ENCODE measurements around the gene FIBCD1. TPM values are rescaled to one million over a fixed set of nuclear protein-coding genes. Genes with fewer than 3 reads are reported as not detected.

The FIBCD1 gene
- total and polyA plus RNA-seq, 2 of the 8 experiments (the other 6 are each of a cell fraction or from before 2014, with no cell fraction given): 6.1 to 8.8 TPM

GRCh38 chr9:130927338-130927737, 11.7 kb downstream of the FIBCD1 start:
- Histone ChIP-seq H4K91ac (replicated peaks; ENCODE audit: insufficient read length, low read length) (no peak overlapping the region), H3K9ac (replicated peaks in 1 of 4; ENCODE audit: extremely low read depth in 1 of 4, low read depth in 3 of 4, low read length in 3 of 4) (no peak overlapping the region), H2BK5ac (ENCODE audit: low read depth, low read length) (no peak overlapping the region), H3K4ac (replicated peaks; ENCODE audit: insufficient read length, low read depth, low read length) (no peak overlapping the region), H3K18ac (ENCODE audit: extremely low read depth, low read length) (no peak overlapping the region), H3K14ac (ENCODE audit: insufficient read length) (no peak overlapping the region), H3K27me3 (replicated peaks in 1 of 4; ENCODE audit: control insufficient read depth in 3 of 4, extremely low read depth in 1 of 4, insufficient read depth in 3 of 4, low read length in 3 of 4) (no peaks in the 10 kb centered on the region), H2BK120ac (replicated peaks; ENCODE audit: low read depth, low read length) (no peak overlapping the region), H3K79me2 (ENCODE audit: control insufficient read depth in 1 of 2, insufficient read depth in 2 of 2, low read length in 2 of 2) (no peaks in the 10 kb centered on the region), H4K5ac (ENCODE audit: insufficient read length, low read depth, low read length) (no peak overlapping the region), H3K27ac (ENCODE audit: low read depth, low read length) (no peak overlapping the region), H3K36me3 (ENCODE audit: control insufficient read depth in 2 of 4, insufficient read depth in 4 of 4, low read length in 3 of 4) (no peaks in the 10 kb centered on the region), H3K9me3 (ENCODE audit: insufficient read depth in 2 of 2, low read depth in 1 of 2, low read length in 1 of 2) (no peaks in the 10 kb centered on the region), H2BK12ac (ENCODE audit: low read depth, low read length) (no peak overlapping the region), H3K56ac (replicated peaks; ENCODE audit: insufficient read length, low read depth, low read length) (no peak overlapping the region), H4K20me1 (replicated peaks in 1 of 2; ENCODE audit: control insufficient read depth in 1 of 2, insufficient read depth in 2 of 2, low read length in 2 of 2) (no peaks in the 10 kb centered on the region), H3K4me2 (ENCODE audit: insufficient read depth in 1 of 2, low read depth in 2 of 2, low read length in 2 of 2) (no peak overlapping the region), H2BK20ac (ENCODE audit: low read length) (no peak overlapping the region), H2AK5ac (ENCODE audit: low read depth, low read length) (no peak overlapping the region), H4K8ac (ENCODE audit: extremely low read depth, insufficient read depth, low read length) (no peak overlapping the region), H2AFZ (ENCODE audit: low read length) (no peak overlapping the region), H3K79me1 (ENCODE audit: low read depth, low read length) (no peaks in the 10 kb centered on the region), H3K4me1 (replicated peaks in 1 of 4; ENCODE audit: control insufficient read depth in 3 of 4, insufficient read depth in 4 of 4, low read length in 3 of 4) (peaks cover 0 to 13% (median 3%) of the 10 kb centered on the region in 4 experiments; a peak in 6 of 7 replicates), H2BK15ac (ENCODE audit: low read length) (no peak overlapping the region), H3K23ac (ENCODE audit: insufficient read length) (no peak overlapping the region), H3K4me3 (ENCODE audit: extremely low read depth in 1 of 4, insufficient read depth in 2 of 4, low read depth in 3 of 4, low read length in 4 of 4) (no peak overlapping the region), H3K23me2 (ENCODE audit: low read depth, low read length) (no peaks in the 10 kb centered on the region)
- POLR2A ChIA-PET (ENCODE audit: partially characterized antibody): interaction anchor here (1.4 kb wide), 1 partner anchor 10 kb away, joined by 3 read pairs; no protein-coding TSS in a partner anchor
- no peak for TF ChIP-seq EGR1 (IDR thresholded peaks at IDR 0.05; ENCODE audit: borderline replicate concordance, low read depth, low read length)
- no peak for TF ChIP-seq CHD2 (IDR thresholded peaks at IDR 0.05; ENCODE audit: low read length)
- no peak for TF ChIP-seq CHD1 (IDR thresholded peaks at IDR 0.05; ENCODE audit: low read depth, low read length)
- TF ChIP-seq CTBP2 (IDR thresholded peaks at IDR 0.05; ENCODE audit: borderline replicate concordance, insufficient read depth, insufficient read length, low read length): no peak
- no peak for TF ChIP-seq EZH2 (IDR thresholded peaks at IDR 0.05; ENCODE audit: low read depth, low read length, severe bottlenecking)
- TF ChIP-seq POLR2AphosphoS5 (IDR thresholded peaks at IDR 0.05; ENCODE audit: low read depth, low read length): no peak
- TF ChIP-seq EP300 (IDR thresholded peaks at IDR 0.05; ENCODE audit: borderline replicate concordance in 1 of 2, low read depth in 2 of 2, low read length in 2 of 2): no peak
- CTCF ChIA-PET (ENCODE audit: partially characterized antibody): interaction anchor here (0.7 to 3.7 kb wide), 9 partner anchors 9 to 169 kb away, joined by 3 to 14 read pairs (median 3); no protein-coding TSS in a partner anchor
- 92% methylated on average over 10 of the region's 10 CpGs; no CpG with 5 or more reads in 1 of the 2 experiments for WGBS, 2 experiments (ENCODE audit: extremely low coverage in 1 of 2, insufficient coverage in 1 of 2, insufficient read length in 1 of 2, insufficient replicate concordance in 2 of 2, low coverage in 1 of 2, low lambda C conversion rate in 2 of 2, missing lambda C conversion rate in 1 of 2)
- DNase-seq (ENCODE audit: low read depth in 1 of 2, low spot score in 2 of 2) (no peak), FAIRE-seq (no peak)
